ENCODE data around the gene NTRK1. TPM values are rescaled to one million over a fixed set of nuclear protein-coding genes. Genes with fewer than 3 reads are reported as not detected.

The NTRK1 gene
- total RNA-seq, 4 donors from 2014 or later: 0.09 to 0.57 TPM; not detected in 2

- Histone ChIP-seq H3K36me3 (no peaks in the 10 kb centered on the region), H3K4me1 (no peaks in the 10 kb centered on the region), H3K4me3 (no peak overlapping the region), H3K27me3 (peaks cover 0 to 49% (median 0%) of the 10 kb centered on the region in 4 donors), H3K9me3 (no peaks in the 10 kb centered on the region), H3K27ac (no peak overlapping the region)
- TF ChIP-seq CTCF (IDR thresholded peaks at IDR 0.05) (no peak), POLR2A (IDR thresholded peaks at IDR 0.05) (no peak)
- intact Hi-C loops (cut with DNase I): no loop called here
- WGBS, 2 donors: 94 to 95% methylated on average over 10 to 13 of the region's 18 CpGs
- DNase-seq: no peak
Observed at GRCh38 chr1:156873659-156874058, 13.0 kb downstream of the NTRK1 start.

GRCh38 chr1:156874142-156874541, 13.5 kb downstream of the NTRK1 start:
- peaks cover 0 to 54% (median 0%) of the 10 kb centered on the region in 4 donors for H3K27me3 ChIP-seq
- no peak overlapping the region for H3K27ac ChIP-seq
- TF ChIP-seq CTCF (IDR thresholded peaks at IDR 0.05) (no peak), POLR2A (IDR thresholded peaks at IDR 0.05) (no peak)
- WGBS, 2 donors: 71 to 83% methylated on average over 1 to 3 of the region's 5 CpGs
- DNase-seq: no peak
- no peaks in the 10 kb centered on the region for H3K36me3 ChIP-seq
- no peak overlapping the region for H3K4me3 ChIP-seq
- no peaks in the 10 kb centered on the region for H3K4me1 ChIP-seq
- H3K9me3 ChIP-seq: no peaks in the 10 kb centered on the region
- intact Hi-C loops (cut with DNase I): no loop called here

- no peaks in the 10 kb centered on the region for H3K4me1 ChIP-seq
- no peaks in the 10 kb centered on the region for H3K36me3 ChIP-seq
- no peak for TF ChIP-seq POLR2A (IDR thresholded peaks at IDR 0.05)
- no peak for TF ChIP-seq CTCF (IDR thresholded peaks at IDR 0.05)
- H3K9me3 ChIP-seq: no peaks in the 10 kb centered on the region
- no peak for DNase-seq
- no peak overlapping the region for H3K4me3 ChIP-seq
- H3K27me3 ChIP-seq: peaks cover 0 to 60% (median 0%) of the 10 kb centered on the region in 4 donors
- no peak overlapping the region for H3K27ac ChIP-seq
- intact Hi-C loops (cut with DNase I): no loop called here
- WGBS, 2 donors: 82 to 86% methylated on average over 8 to 16 of the region's 16 CpGs
Observed at GRCh38 chr1:156874572-156875340, 14.1 kb downstream of the NTRK1 start.

DNA sequence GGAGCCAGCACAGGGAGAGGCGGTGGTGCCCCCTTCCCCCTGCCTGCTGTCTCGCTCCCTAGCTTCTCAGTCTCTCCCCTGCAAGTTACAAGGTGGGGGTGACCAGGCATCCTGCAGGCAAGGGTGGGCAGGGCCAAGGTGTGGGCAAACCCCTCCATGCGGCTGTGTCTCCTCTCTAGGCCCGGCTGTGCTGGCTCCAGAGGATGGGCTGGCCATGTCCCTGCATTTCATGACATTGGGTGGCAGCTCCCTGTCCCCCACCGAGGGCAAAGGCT, 14.6 kb downstream of the NTRK1 start:
- WGBS, 2 donors: 72 to 79% methylated on average over 3 to 4 of the region's 5 CpGs
- Histone ChIP-seq H3K36me3 (no peaks in the 10 kb centered on the region), H3K4me3 (no peak overlapping the region), H3K4me1 (no peaks in the 10 kb centered on the region), H3K9me3 (no peaks in the 10 kb centered on the region), H3K27me3 (peaks cover 0 to 65% (median 0%) of the 10 kb centered on the region in 4 donors), H3K27ac (no peak overlapping the region)
- no peak for DNase-seq
- no peak for TF ChIP-seq POLR2A (IDR thresholded peaks at IDR 0.05)
- TF ChIP-seq CTCF (IDR thresholded peaks at IDR 0.05): no peak
- intact Hi-C loops (cut with DNase I): no loop called here

DNA sequence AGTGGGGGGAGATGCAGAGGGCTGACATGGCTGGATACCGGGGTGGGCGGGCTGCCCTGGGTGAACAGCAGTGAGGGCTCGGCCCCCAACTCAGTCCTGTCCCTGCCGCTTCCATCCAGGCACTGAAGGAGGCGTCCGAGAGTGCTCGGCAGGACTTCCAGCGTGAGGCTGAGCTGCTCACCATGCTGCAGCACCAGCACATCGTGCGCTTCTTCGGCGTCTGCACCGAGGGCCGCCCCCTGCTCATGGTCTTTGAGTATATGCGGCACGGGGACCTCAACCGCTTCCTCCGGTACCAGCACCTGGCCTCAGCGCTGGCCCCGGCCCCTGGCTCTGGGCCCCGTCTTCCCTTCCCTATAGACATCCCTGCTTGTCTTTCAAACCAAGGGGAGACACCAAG, 15.6 kb downstream of the NTRK1 start:
- TF ChIP-seq POLR2A (IDR thresholded peaks at IDR 0.05): no peak
- no peak for TF ChIP-seq CTCF (IDR thresholded peaks at IDR 0.05)
- H3K27me3 ChIP-seq: peaks cover 0 to 73% (median 0%) of the 10 kb centered on the region in 4 donors
- intact Hi-C loops (cut with DNase I): no loop called here

More for the DNA sequence above, 15.6 kb downstream of the NTRK1 start:
- no peak overlapping the region for H3K4me3 ChIP-seq
- DNase-seq: no peak
- whole genome bisulfite sequencing, 2 donors: 33 to 44% methylated on average over 8 to 16 of the region's 21 CpGs
- no peaks in the 10 kb centered on the region for H3K4me1 ChIP-seq
- H3K9me3 ChIP-seq: no peaks in the 10 kb centered on the region
- H3K36me3 ChIP-seq: no peaks in the 10 kb centered on the region
- H3K27ac ChIP-seq: no peak overlapping the region

All from esophagus squamous epithelium (tissue), 5 donors.